GM10266 (cell line): ENCODE data around the gene SYNDIG1.

Source experiments
- DNase-seq: peaks from one replicate; pipeline ENCODE4 v3.0.0; 2012; ENCODE audit errors: extremely low spot score
- CTCF ChIP-seq: IDR thresholded peaks from 2 replicates; pipeline ENCODE4 v1.5.1; 2012; ENCODE audit warnings: mild to moderate bottlenecking, low read depth; ENCODE audit not compliant: control insufficient read depth, insufficient read depth; ENCODE audit errors: missing control alignments

The SYNDIG1 gene

GRCh38 chr20:24702501-24703283, 233.3 kb downstream of the SYNDIG1 start:
- TF ChIP-seq CTCF: no peak
- DNase-seq: no peak

DNA sequence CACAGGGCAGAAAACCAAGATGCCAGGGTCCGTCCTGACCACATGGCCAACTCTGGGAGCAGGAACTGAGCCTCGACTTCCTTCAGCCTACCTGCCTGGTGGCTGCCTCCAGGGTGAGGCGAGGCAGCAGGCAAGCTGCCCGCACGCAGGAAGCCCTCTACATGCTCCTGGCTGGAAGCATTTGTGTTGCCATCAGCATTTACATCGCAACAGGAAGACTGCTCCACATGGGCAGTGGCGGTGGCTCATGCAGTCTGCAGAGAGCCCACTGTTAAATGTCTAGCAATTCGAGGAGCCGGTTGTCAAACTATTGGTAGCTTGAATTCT, 233.8 kb downstream of the SYNDIG1 start:
- TF ChIP-seq CTCF: no peak
- no peak for DNase-seq

- no peak for DNase-seq
- no peak for TF ChIP-seq CTCF
These were observed 235.5 kb downstream of the SYNDIG1 start for GRCh38 chr20:24704899-24705298.

- DNase-seq: no peak
- TF ChIP-seq CTCF: no peak
These were observed 236.1 kb downstream of the SYNDIG1 start for GRCh38 chr20:24705486-24705885.

DNA sequence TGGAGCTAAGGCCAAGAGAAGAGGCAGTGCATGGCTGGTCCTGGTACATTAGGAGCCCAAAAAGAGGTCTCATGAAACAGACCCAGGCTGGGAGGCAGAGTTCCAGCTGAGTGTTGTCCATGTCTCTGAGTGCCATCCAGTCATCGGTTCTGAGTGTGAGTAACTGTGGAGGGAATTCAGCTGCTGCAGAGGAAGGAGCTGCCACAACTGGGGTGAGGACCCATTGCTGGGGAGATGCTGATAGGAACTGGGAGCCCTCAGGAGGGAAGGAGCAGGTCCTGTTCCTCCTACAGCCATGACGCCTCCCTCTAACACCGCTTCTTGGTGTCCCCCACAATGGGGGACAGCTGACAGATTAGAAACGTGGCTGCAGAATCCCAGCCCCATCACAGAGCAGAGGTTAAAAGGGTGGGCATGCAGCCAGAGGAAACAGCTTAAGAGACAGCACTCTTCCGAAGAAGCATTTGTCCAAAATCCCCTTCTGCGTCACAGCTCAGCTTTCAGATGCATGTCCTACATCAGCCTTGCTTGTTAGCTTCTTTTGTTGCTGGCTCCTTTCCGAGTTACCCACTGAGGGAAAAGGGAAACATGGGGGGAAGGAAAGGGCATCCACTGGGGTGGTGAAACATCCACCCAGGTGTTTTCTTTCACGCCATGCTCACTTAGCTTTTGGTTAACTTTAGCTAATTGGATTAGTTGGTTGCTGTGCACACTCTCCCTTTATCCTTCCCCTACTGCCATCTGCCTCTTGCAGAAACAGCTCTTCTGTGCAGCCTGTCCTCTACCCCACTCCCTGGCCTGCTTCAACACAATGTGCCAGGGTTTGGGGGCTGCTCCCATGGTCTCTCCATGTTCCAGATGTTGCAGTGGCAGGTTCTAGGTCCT, 239.2 kb downstream of the SYNDIG1 start:
- DNase-seq: no peak
- no peak for TF ChIP-seq CTCF
